GM06990 (cell line): Measurements from ENCODE around the gene ESF1.

Source experiments
- DNase-seq: peaks from one replicate; pipeline ENCODE4 v3.0.0-alpha.2; 2011; ENCODE audit not compliant: insufficient read length; ENCODE audit errors: extremely low read depth
- H3K27me3 ChIP-seq: replicated peaks from 2 replicates; pipeline ENCODE4 v1.6.0; 2011; ENCODE audit warnings: low read length; ENCODE audit not compliant: control insufficient read depth, insufficient read depth
- H3K36me3 ChIP-seq: 2 replicates; pipeline ENCODE4 v1.5.1; 2011; ENCODE audit warnings: low read length; ENCODE audit not compliant: control insufficient read depth, insufficient read depth
- H3K4me3 ChIP-seq: replicated peaks from 2 replicates; pipeline ENCODE4 v1.5.1; 2011; ENCODE audit warnings: low read depth, mild to moderate bottlenecking, control low read depth, low read length
- CTCF ChIP-seq: IDR thresholded peaks from 2 replicates; pipeline ENCODE4 v1.5.1; 2011; ENCODE audit warnings: low read length, control low read depth, mild to moderate bottlenecking, inconsistent platforms; ENCODE audit not compliant: insufficient read depth, poor library complexity, severe bottlenecking

The ESF1 gene

GRCh38 chr20:13813910-13814309 lies 29.2 kb upstream of the ESF1 start:
- Histone ChIP-seq H3K27me3 (no peaks in the 10 kb centered on the region), H3K4me3 (no peak overlapping the region), H3K36me3 (peaks cover 28% of the 10 kb centered on the region)
- no peak for TF ChIP-seq CTCF
- no peak for DNase-seq

- no peaks in the 10 kb centered on the region for H3K27me3 ChIP-seq
- TF ChIP-seq CTCF = no peak
- no peak overlapping the region for H3K4me3 ChIP-seq
- H3K36me3 ChIP-seq = peaks cover 27% of the 10 kb centered on the region
- no peak for DNase-seq
Measured at GRCh38 chr20:13810446-13810845, 25.7 kb upstream of the ESF1 start.

GRCh38 chr20:13809855-13810254 lies 25.1 kb upstream of the ESF1 start:
- no peak for DNase-seq
- no peak for TF ChIP-seq CTCF
- no peaks in the 10 kb centered on the region for H3K27me3 ChIP-seq
- H3K36me3 ChIP-seq = peaks cover 24% of the 10 kb centered on the region
- no peak overlapping the region for H3K4me3 ChIP-seq

- Histone ChIP-seq H3K4me3 (no peak overlapping the region), H3K36me3 (peaks cover 21% of the 10 kb centered on the region)
- TF ChIP-seq CTCF = no peak
Measured at GRCh38 chr20:13809373-13809772, 24.7 kb upstream of the ESF1 start.

GRCh38 chr20:13800728-13801134 lies 16.0 kb upstream of the ESF1 start:
- Histone ChIP-seq H3K27me3 (no peaks in the 10 kb centered on the region), H3K36me3 (peaks cover 13% of the 10 kb centered on the region), H3K4me3 (no peak overlapping the region)
- no peak for DNase-seq
- no peak for TF ChIP-seq CTCF

More at GRCh38 chr20:13809373-13809772, 24.7 kb upstream of the ESF1 start:
- no peak for DNase-seq
- no peaks in the 10 kb centered on the region for H3K27me3 ChIP-seq

GRCh38 chr20:13799974-13800373 lies 15.3 kb upstream of the ESF1 start:
- Histone ChIP-seq H3K36me3 (peaks cover 16% of the 10 kb centered on the region), H3K27me3 (no peaks in the 10 kb centered on the region), H3K4me3 (no peak overlapping the region)
- no peak for TF ChIP-seq CTCF
- no peak for DNase-seq
